Activated naive CD4-positive, alpha-beta T cell treated with anti-CD3 and anti-CD28 coated beads, Interleukin-2, amount 50 U/mL, for 16 hours (primary cell): Measurements from ENCODE around the gene NLRC5.
"Not testable (repeated sequence)": the region's sequence is repeated elsewhere in the genome, so short reads cannot be mapped to it uniquely, and the experiment has no call there.

Experiments used
- DNase-seq: peaks from one replicate; pipeline ENCODE4 v3.0.0-alpha.2; 2020

NLRC5 gene

DNA sequence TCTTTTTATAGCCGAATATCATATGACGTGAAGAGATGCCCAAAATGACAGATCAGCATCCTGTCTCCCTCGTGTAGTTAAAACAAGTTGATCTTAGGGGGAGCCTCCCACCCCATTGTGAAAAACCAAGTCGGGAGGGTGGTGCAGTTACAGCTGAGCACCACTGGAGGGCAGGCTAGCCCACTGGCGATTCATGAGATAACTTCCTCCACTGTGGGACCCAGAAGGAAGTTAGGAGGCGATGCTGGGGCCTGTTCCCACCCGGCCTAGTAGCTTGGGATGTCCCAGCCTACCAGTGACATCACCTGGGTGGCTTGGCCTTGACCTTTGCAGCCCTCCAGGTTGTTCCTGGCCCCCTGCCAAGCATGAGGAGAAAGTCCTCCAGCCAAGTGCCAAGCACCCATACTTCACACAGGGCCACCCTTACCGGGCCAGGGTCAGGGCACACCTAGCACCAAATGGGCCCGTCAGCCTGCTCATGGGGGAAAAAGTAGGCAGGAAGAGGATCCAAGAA lies 95.0 kb downstream of the NLRC5 start:
- DNase-seq, result peak; percentile 69

DNA sequence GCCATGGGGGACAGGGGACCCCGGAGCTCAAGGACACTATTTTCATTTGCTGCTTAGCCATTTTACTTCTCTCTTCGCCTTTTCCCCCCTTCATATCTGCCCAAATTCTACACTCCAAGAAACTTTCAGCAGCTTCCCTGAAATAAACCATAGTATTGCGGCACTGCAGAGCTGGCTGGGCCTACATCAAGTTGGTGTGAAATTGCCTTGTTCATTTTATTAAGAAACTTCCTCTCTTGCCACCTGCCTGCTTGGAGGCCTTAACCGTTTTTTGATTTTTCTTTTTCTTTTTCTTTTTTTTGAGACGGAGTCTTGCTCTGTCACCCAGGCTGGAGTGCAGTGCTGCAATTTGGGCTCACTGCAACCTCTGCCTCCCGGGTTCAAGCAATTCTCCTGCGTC lies 95.6 kb downstream of the NLRC5 start:
- DNase-seq, result no peak

- no peak for DNase-seq
Measured at GRCh38 chr16:57087003-57087402, 97.6 kb downstream of the NLRC5 start.

GRCh38 chr16:57089406-57089805 lies 100.0 kb downstream of the NLRC5 start:
- DNase-seq, result no peak

DNA sequence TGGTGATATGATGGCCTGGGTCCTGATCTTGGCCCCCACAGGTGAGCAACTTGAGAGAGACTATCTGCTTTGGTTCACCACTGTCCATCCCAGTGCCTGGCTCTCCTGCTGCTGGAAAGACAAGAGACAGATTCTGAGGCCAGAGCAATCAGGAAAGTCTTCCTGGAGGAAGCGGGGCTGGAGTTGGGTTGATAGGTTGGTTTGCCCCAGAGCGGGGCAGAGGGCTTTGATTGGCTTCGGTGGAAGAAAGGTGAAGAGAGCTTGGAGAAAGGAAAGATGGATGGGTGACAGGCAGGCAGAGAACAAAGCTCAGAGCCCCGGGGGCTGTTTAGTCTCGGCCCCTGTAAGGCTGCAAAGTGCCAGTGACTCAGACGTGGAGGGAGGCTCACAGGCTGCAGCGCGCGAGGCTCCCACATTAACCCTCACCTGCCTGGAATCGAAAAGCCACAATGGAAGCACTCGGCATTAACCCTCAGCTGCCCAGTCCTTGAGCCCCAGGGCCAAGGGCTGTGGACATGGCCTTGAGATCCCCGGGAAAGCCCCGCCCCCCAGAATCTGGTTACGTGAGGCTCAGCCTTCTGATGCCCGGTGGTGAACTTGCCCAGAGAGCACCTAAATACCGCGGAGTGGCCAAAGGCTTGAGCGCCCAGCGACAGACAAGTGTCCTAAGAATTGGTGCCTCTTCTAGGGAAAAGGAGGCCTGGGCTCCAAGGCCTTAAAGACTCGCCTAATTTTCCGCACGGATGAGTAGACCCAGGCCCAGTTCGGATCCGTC lies 102.0 kb downstream of the NLRC5 start:
- DNase-seq, result no peak

- DNase-seq, result peak; percentile 29
Measured at GRCh38 chr16:57091975-57092785, 102.8 kb downstream of the NLRC5 start, which contains the start of gene CPNE2. CPNE2 (plus strand) TSS chr16:57092583; CDS start chr16:57110743, 18,160 bp downstream.

DNA sequence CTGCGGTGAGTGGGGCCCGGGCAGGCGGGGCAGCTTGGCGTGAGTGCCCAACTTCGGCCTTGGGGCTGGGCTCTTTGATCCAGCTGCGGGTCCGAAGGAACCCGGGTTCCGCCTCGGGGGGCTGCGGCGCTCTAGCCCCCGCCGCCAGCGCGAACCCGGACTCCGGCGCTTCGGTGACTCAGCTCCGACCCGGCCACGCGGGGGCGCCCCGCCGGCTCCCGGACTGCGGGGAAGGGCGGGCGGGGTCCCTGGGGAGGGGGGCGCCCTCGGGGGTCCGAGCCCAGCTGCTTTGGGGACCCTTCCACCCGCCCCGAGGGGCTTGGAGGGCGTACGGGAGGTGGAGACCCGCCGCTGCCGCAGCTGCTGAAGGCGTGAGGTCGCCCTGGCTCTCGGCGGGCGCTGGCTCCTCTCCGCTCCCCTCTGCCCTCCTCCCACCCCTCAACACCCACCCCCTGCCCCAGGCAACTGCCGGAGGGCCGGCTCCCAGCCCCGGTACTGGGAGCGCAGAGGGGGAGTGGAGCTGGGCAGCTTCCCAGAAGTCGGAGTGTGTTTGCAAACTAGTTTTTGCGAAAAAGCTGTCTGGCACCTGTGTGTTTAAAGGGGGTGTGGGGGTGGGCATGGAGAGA lies 103.5 kb downstream of the NLRC5 start:
- peak; percentile 61 for DNase-seq

- no peak for DNase-seq
Measured at GRCh38 chr16:57093666-57094564, 104.6 kb downstream of the NLRC5 start.

- no peak for DNase-seq
Measured at GRCh38 chr16:57094911-57095310, 105.6 kb downstream of the NLRC5 start.

- DNase-seq, result no peak
Measured at GRCh38 chr16:57096192-57096591, 106.8 kb downstream of the NLRC5 start.

- DNase-seq, result no peak
Measured at GRCh38 chr16:57096793-57097192, 107.4 kb downstream of the NLRC5 start.

DNA sequence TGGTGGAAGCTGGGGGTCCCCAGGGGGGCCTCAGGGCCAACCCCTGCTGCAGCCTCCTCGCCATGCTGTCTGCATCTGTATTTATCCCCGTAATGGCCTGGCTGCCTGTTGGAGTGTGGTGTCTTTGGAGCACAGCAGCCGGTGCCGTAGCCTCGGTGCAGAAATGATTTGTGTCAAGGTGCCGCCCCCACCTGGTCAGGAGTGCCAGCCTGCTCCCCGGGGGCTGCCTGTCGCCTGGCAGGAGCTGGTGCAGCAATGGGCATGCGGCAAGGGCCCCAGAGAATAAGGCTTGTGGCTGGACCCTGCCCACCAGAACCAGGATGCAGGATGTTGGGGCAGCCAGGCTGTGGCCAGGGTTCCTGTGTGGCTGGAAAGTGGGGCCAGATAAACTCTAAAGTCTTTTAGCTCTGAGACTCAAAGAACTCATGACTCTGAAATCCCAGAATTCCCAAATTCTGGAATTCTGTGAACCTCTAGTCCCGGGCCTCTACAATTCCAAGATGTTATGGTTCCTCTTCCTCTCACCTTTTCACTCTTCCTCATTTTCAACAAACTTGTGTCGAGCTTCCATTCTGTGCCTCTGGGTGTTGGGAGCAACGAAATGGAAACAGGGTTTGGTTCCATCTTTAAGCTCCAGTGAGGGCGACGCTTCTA lies 109.0 kb downstream of the NLRC5 start:
- DNase-seq, result no peak

DNA sequence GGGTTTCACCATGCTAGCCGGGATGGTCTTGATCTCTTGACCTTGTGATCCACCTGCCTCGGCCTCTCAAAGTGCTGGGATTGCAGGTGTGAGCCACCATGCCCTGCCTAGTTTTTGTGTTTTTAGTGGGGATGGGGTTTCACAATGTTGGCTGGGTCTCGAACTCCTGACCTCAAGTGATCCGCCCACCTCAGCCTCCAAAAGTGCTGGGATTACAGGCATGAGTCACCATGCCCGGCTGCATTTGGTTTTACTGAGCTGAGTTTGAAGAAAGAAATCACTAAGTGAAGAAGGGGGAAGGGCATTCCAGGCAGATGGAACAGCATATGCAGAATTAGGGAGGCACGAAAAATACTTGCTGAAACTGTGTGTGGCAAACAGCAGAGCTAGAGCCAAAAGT lies 110.6 kb downstream of the NLRC5 start:
- not testable (repeated sequence) for DNase-seq

DNA sequence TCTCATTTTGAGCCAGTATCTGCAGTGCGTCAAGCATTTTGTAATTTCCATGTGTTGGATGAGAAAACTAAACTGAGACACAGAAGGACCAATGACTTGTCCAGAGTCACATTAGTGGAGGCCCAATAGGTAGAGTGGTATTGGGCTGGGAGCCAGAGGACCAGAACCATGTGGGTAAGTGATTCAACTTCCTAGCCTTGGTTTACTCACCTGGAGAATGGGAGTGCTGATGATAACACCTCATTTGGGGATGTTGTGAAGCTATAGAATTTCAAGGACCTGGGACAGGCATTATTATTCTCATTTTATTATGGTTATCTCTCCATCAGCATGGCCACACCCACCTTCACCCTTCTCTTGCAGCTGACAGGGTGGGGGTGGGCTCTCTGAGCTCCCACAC lies 111.1 kb downstream of the NLRC5 start:
- no peak for DNase-seq

DNA sequence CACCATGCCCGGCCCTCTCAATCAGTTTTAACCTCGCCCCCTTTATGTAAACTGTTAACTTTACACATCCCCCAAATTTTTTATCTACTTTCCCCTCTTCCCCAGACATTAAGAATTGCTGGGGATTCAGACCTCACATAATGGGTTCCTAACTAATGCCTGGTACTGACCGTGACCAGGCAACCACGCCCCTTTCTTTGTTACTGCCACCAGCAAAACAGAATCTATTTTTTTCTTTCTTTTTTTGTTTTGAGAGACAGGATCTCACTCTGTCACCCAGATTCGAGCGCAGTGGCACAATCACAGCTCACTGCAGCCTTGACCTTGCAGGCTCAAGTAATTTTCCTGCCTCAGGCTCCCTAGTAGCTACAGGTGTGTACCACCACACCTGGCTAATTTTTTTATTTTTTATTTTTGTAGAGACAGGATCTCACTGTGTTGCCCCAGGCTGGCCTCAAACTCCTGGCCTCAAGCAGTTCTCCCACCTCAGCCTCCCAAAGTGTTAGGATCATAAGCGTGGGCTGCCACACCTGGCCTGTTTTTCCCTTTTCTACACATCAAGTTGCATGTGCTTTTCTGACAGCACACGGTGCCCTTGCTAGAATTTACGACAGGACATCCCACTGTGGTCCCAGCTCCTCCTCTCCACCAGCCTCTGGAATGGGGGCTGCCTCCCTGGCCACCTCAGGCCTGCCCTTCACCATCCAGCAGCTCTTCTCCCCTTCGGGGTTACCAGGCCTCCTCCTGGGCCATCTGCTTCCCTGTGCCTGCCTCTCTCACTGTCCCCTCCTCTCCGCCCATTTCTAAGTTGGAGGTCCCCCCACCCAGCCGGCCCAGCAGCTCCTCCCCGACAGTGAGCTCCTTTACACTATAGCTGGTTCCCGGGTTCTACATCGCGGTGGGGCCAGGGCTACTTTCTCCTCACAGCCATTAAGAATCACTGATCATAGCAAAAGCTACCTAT lies 113.8 kb downstream of the NLRC5 start:
- DNase-seq, result no peak

DNA sequence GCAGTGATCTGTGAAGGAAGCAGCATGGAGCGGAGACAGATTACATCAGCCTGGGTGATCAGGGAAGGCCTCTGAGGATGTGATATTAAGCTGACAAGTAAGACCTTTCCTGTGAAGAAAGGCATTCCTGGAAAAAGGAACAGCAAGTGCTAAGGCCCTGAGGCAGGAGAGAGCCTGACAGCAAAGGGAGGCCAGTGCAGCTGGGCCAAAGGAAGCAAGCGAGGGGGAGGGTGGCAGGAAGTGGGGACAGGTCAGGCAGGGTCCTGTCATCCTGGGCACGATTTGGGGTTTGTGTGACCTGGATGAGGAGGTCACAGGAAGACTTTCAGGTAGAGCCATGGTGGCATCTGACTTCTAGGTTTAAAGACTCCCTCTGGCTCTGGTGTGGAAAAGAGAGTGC lies 115.3 kb downstream of the NLRC5 start:
- DNase-seq, result no peak

- no peak for DNase-seq
Measured at GRCh38 chr16:57105184-57105583, 115.8 kb downstream of the NLRC5 start.

DNA sequence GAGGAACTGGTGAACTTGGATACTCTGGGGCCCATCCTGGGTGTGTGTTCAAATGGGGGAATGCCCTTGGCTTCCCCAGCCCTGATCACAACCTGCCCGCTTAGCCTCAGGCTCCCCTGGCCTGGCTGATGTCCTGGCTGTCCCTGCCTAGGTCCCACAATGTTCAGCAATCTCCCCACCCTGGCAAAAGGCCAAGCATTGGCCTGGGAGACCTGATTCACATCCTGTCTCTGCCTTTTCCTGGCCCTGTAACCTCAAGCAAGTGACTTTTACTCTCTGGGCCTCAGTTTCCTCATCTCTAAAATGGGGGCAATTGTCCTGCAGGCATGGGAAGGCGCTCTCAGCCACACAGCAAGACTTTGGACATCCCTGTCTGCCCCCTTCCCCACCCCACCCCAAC lies 117.4 kb downstream of the NLRC5 start:
- DNase-seq, result no peak

- no peak for DNase-seq
Measured at GRCh38 chr16:57107321-57107922, 118.1 kb downstream of the NLRC5 start.

GRCh38 chr16:57108432-57108831 lies 119.1 kb downstream of the NLRC5 start:
- no peak for DNase-seq
